Spleen (tissue), 7 donors: ENCODE results near the gene PTER.

Source experiments
- CTCF ChIP-seq, 11 experiments: fragments of 200-600 bp in 7 of 11; fragments of 450-650 bp in 4 of 11; sonication (generic) in 4 of 11; IDR thresholded peaks in 8 of 11; conservative IDR thresholded peaks in 3 of 11; 1 replicate in 7 of 11; 2 replicates in 4 of 11; pipeline versions ENCODE4 v1.4.0 to v1.8.0; 2016 to 2021; ENCODE audit warnings: antibody characterized with exemption in 11 of 11, inconsistent platforms in 4 of 11, mild to moderate bottlenecking in 1 of 11
- POLR2AphosphoS5 ChIP-seq, 3 donors: sonication (generic); formaldehyde crosslinking; IDR thresholded peaks; one replicate each; pipeline ENCODE4 v1.5.1; 2017; ENCODE audit warnings: antibody characterized with exemption in 3 of 3
- donor health status: DM: no; HTN: no; CAD: no; lungs with moderate emphysema.
- donor health status: DM: no; HTN: no; CAD: no.
- donor health status: DM: no; HTN: no; CAD: no.

- no peak for TF ChIP-seq CTCF (IDR thresholded peaks at IDR 0.05 in 8 of 11, conservative IDR thresholded peaks at IDR 0.05 in 3 of 11)
- no peak for TF ChIP-seq POLR2AphosphoS5 (IDR thresholded peaks at IDR 0.05)
These were observed 19.5 kb upstream of the PTER start for GRCh38 chr10:16417341-16417740.
